ENCODE measurements around the gene OR5H6.
"Not testable (repeated sequence)": the region's sequence is repeated elsewhere in the genome, so short reads cannot be mapped to it uniquely, and the experiment has no call there.

The OR5H6 gene

GRCh38 chr3:98263944-98264343 is at the start of gene OR5H6:
TSS of gene OR5H6 (plus strand) at chr3:98264244. CDS start at chr3:98264333, 89 bp downstream.
- no peak for DNase-seq (ENCODE audit: low read depth in 1 of 2, low spot score in 1 of 2)

- no peak for DNase-seq (ENCODE audit: low read depth in 1 of 2, low spot score in 1 of 2)
Observed at GRCh38 chr3:98215051-98215450, 49.0 kb upstream of the OR5H6 start.

GRCh38 chr3:98223907-98224672 is 40.0 kb upstream of the OR5H6 start:
- DNase-seq (ENCODE audit: low read depth in 1 of 2, low spot score in 1 of 2): no peak

GRCh38 chr3:98232489-98232888 is 31.6 kb upstream of the OR5H6 start:
- no peak for DNase-seq (ENCODE audit: low read depth in 1 of 2, low spot score in 1 of 2)

- no peak for DNase-seq (ENCODE audit: low read depth in 1 of 2, low spot score in 1 of 2)
Observed at GRCh38 chr3:98233468-98233867, 30.6 kb upstream of the OR5H6 start.

- no peak for DNase-seq (ENCODE audit: low read depth in 1 of 2, low spot score in 1 of 2)
Observed at GRCh38 chr3:98240131-98240530, 23.9 kb upstream of the OR5H6 start.

- DNase-seq (ENCODE audit: low read depth in 1 of 2, low spot score in 1 of 2): no peak
Observed at GRCh38 chr3:98242155-98242554, 21.9 kb upstream of the OR5H6 start.

GRCh38 chr3:98243843-98244242 is 20.2 kb upstream of the OR5H6 start:
- no peak for DNase-seq (ENCODE audit: low read depth in 1 of 2, low spot score in 1 of 2)

- no peak for DNase-seq (ENCODE audit: low read depth in 1 of 2, low spot score in 1 of 2)
Observed at GRCh38 chr3:98246142-98246541, 17.9 kb upstream of the OR5H6 start.

GRCh38 chr3:98256026-98256425 is 8.0 kb upstream of the OR5H6 start:
- DNase-seq (ENCODE audit: low read depth in 1 of 2, low spot score in 1 of 2): not testable (repeated sequence)

GRCh38 chr3:98259707-98260106 is 4.3 kb upstream of the OR5H6 start:
- no peak for DNase-seq (ENCODE audit: low read depth in 1 of 2, low spot score in 1 of 2)

GRCh38 chr3:98262046-98262445 is 2.0 kb upstream of the OR5H6 start:
- DNase-seq (ENCODE audit: low read depth in 1 of 2, low spot score in 1 of 2): no peak

GRCh38 chr3:98269846-98270245 is 5.8 kb downstream of the OR5H6 start:
- DNase-seq (ENCODE audit: low read depth in 1 of 2, low spot score in 1 of 2): no peak

- DNase-seq (ENCODE audit: low read depth in 1 of 2, low spot score in 1 of 2): no peak
Observed at GRCh38 chr3:98272126-98272525, 8.1 kb downstream of the OR5H6 start.

GRCh38 chr3:98274914-98275313 is 10.9 kb downstream of the OR5H6 start:
- DNase-seq (ENCODE audit: low read depth in 1 of 2, low spot score in 1 of 2): no peak

- DNase-seq (ENCODE audit: low read depth in 1 of 2, low spot score in 1 of 2): no peak
Observed at GRCh38 chr3:98282205-98282604, 18.2 kb downstream of the OR5H6 start, which contains the start of gene OR5H2. TSS of gene OR5H2 (plus strand) at chr3:98282505. CDS start at chr3:98282903, 398 bp downstream.

GRCh38 chr3:98290916-98291315 is 26.9 kb downstream of the OR5H6 start:
- DNase-seq (ENCODE audit: low read depth in 1 of 2, low spot score in 1 of 2): no peak

- no peak for DNase-seq (ENCODE audit: low read depth in 1 of 2, low spot score in 1 of 2)
Observed at GRCh38 chr3:98291332-98291957, 27.4 kb downstream of the OR5H6 start.
